ENCODE results near the gene SAPCD2.

GRCh38 chr9:137025517-137025966, 44.8 kb downstream of the SAPCD2 start:
- TF ChIP-seq, protein P1, sequence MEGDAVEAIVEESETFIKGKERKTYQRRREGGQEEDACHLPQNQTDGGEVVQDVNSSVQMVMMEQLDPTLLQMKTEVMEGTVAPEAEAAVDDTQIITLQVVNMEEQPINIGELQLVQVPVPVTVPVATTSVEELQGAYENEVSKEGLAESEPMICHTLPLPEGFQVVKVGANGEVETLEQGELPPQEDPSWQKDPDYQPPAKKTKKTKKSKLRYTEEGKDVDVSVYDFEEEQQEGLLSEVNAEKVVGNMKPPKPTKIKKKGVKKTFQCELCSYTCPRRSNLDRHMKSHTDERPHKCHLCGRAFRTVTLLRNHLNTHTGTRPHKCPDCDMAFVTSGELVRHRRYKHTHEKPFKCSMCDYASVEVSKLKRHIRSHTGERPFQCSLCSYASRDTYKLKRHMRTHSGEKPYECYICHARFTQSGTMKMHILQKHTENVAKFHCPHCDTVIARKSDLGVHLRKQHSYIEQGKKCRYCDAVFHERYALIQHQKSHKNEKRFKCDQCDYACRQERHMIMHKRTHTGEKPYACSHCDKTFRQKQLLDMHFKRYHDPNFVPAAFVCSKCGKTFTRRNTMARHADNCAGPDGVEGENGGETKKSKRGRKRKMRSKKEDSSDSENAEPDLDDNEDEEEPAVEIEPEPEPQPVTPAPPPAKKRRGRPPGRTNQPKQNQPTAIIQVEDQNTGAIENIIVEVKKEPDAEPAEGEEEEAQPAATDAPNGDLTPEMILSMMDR (IDR thresholded peaks at IDR 0.05), result no peak
- no peak for TF ChIP-seq POLR2A (IDR thresholded peaks at IDR 0.05)
